Amniotic stem cell (primary cell): Measurements from ENCODE around the gene SYNGR4.

Experiments used
- DNase-seq: peaks from one replicate; lab custom pipeline; 2025; lab: John Stamatoyannopoulos, UW

The SYNGR4 gene

GRCh38 chr19:48396824-48397176, 32.6 kb downstream of the SYNGR4 start:
- DNase-seq: no peak

DNA sequence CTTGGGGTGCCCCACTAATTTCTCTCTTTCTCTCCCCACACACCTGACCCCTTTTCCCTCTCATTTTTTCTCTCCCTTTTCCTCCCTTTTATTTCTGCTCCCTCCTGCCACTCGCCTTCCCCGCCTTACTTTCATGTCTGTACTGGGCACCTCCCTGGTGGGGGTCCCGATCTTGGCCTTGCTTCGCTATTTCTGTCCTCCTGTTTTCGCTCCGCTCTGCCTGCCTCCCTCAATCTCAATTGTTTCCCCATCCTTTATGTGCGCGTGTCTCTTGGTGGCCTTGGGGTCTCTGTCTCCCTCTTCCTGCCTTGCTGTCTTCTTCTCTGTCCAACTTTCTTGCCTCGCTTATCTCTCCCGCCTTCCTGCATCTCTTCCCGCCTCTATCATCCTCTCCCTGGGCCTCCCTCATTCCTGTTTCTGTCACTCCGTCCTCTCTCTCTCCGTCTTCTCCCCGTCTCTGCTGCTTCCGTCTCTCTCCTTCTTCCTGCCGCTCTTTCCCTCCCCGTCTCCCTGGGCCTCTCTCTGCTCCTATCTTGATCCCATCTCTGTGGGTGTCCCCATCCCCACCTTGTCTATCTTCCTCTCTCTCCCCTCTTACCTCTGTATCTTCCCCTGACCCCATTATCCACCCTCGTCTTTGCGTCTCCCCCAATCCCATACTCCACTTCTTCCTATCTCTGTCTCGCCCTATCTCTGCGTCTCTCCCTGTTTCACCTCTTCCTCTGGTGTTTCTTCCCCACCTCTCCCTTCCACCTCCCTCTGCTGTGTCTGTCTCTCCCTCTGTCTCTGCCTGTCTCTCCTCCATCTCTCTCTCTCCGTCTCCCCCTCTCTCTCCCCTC, 33.3 kb downstream of the SYNGR4 start:
- DNase-seq: no peak

DNA sequence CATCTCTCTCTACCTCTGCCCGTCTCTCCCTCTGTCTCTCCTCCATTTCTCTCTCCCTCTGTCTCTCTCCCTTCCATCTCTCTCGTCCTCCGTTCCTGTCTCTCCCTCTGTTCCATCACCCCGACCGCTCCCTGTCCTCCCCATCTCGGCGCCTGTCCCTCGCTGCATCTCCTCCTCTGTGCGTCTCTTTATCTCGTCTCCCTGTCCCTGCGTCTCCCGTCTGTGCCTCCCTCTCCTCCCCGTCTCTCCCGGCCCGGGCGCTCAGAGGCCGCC, 33.9 kb downstream of the SYNGR4 start:
- no peak for DNase-seq

DNA sequence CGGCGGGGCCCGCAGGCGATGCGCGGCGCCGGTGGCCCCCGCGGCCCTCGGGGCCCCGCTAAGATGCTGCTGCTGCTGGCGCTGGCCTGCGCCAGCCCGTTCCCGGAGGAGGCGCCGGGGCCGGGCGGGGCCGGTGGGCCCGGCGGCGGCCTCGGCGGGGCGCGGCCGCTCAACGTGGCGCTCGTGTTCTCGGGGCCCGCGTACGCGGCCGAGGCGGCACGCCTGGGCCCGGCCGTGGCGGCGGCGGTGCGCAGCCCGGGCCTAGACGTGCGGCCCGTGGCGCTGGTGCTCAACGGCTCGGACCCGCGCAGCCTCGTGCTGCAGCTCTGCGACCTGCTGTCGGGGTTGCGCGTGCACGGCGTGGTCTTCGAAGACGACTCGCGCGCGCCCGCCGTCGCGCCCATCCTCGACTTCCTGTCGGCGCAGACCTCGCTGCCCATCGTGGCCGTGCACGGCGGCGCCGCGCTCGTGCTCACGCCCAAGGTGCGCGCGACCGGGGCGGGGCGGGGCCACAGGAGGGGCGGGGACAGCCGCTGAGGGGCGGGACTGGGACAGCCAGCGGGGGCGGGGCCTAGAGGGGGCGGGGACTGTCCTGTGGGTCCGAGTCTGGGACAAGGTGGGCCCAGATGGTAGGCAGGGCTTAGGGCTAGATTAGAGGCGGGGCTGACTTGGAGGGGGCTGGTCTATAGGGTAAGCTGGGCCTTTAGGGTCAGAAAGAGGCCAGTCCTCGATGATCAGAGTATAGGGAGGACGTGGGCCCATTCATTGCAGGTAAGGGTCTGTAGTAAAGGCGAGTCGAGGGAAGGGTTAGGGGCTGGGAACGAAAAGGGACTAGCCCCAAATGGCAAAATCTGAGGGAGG, 34.4 kb downstream of the SYNGR4 start:
- DNase-seq: no peak

DNA sequence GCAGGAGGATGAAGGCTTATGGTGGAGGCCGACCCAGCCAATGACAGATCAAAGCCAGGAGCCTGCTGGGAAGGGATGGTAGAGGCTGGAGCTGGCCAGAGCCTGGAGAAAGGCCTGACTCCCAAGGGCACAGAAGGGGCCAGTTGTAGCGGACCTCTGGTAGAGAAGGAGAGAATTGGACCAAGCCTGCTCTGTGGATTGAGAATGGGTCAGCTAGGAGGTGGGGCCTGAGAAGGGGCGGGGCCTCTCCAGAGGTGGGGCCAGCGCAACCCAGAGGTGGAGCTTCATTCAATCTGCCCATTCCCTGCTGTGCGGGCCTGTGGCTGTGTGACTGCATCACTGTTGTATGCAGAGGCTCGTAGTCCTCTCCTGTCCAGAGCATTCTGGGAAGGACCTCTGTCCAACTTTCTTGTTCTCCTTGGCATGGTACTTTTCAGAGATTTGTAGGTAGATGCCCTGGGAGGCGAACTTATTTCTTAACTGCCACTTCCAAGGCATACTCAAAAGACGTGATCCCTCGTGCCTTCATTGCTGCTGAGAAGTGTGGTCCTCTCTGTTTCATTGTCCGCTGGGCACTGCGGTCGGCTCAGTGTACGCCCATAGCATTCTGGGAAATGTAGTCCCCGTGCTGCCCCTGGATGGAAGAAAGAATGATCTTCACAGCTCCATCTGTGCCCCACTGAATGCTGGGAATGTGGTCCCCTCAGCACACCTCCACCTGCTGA, 36.0 kb downstream of the SYNGR4 start:
- DNase-seq: no peak

GRCh38 chr19:48401287-48401686, 37.1 kb downstream of the SYNGR4 start:
- DNase-seq: no peak

GRCh38 chr19:48403606-48404005, 39.4 kb downstream of the SYNGR4 start:
- no peak for DNase-seq

DNA sequence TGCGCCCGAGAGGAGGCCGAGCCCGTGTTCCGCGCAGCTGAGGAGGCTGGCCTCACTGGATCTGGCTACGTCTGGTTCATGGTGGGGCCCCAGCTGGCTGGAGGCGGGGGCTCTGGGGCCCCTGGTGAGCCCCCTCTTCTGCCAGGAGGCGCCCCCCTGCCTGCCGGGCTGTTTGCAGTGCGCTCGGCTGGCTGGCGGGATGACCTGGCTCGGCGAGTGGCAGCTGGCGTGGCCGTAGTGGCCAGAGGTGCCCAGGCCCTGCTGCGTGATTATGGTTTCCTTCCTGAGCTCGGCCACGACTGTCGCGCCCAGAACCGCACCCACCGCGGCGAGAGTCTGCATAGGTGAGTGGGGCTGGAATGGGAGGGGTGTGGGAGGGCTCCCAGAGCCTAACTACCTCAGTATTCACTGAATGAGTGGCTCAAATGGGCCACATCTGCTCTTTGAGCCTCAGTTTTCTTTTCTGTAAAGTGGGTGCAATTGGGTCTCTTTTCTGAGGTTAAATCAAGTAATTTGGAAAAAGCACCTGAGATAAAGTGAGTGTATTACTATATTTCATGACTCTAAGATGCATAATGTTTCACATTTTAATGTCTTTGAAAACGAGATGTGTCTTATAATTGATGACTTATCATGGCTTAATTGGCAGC, 41.0 kb downstream of the SYNGR4 start:
- DNase-seq: no peak

GRCh38 chr19:48405850-48406249, 41.7 kb downstream of the SYNGR4 start:
- no peak for DNase-seq

DNA sequence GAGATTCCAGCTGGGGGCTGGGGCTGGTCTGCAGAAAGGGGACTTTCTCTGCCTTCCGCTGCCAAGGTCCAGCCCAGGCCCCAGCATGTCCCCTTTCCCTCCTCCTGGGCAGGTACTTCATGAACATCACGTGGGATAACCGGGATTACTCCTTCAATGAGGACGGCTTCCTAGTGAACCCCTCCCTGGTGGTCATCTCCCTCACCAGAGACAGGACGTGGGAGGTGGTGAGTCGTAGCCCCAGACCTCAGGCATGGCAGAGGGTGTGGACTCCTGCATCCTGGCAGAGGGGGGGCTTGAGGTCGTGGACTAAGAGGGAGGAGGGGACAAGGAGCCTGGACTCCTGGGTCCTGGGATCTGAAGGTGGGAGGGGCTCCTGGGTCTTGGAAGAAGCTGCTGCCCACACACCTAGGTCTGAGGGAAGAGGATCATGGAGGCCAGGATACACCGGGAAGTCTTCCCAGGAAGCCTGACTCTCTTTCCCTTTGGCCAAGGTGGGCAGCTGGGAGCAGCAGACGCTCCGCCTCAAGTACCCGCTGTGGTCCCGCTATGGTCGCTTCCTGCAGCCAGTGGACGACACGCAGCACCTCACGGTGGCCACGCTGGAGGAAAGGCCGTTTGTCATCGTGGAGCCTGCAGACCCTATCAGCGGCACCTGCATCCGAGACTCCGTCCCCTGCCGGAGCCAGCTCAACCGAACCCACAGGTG, 49.9 kb downstream of the SYNGR4 start:
- DNase-seq: no peak

- DNase-seq: no peak
Measured at GRCh38 chr19:48415395-48415794, 51.2 kb downstream of the SYNGR4 start.

GRCh38 chr19:48415806-48416221, 51.6 kb downstream of the SYNGR4 start:
- no peak for DNase-seq

DNA sequence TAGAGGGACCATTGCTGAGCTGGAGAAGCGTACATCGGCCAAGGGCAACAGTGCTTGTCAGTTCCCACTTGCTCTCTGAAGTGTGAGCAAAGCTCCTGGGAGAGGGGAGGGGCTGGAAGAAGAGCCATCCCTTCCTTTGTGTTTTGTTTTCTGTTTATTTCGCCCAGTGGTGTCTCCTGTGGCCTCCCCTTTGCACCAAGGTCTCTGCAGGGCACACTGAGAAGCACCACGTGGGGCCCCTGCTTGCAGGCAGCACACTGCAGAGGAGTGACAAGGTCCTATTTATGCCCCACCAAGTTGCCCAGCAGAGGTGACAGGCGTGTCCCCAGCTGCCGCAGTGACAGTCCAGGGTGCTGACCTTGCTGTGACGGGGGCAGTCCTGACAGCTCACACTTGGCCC, 53.3 kb downstream of the SYNGR4 start:
- DNase-seq: no peak

DNA sequence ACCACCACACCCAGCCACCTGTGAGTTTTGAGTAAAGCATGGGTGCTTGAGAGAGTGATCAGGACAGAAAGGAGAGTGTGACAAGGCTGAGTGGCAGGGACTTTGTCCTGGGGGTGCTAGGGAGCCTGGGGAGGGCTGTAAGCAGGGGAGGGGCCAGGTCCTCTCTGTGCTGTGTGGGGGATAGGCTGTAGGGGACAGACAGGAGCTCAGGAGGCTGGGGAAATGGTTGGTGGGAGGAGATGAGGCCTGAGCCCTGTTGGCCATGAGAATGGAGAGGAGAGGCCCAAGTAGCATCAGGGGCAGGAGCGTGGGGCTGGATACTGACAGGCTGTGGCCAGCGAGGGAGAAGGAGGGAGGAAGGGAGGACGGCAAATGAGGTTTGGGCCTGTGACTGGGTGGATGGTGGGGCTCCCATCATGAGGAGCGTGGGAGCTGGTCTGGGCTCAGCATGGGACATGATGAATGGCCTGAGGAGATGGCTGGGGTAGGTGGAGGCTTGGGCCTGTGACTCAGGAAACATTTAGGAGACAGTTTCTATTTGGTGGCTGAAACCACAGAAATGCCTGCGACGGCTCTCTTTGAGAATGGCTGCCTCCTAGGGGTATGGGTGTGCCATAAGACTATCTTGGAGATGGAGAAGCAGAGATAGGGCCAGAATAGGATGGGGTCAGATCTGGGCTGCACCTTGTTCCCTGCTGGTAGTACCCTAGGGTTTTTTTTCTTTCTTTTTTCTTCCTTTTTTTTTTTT, 54.3 kb downstream of the SYNGR4 start:
- no peak for DNase-seq

DNA sequence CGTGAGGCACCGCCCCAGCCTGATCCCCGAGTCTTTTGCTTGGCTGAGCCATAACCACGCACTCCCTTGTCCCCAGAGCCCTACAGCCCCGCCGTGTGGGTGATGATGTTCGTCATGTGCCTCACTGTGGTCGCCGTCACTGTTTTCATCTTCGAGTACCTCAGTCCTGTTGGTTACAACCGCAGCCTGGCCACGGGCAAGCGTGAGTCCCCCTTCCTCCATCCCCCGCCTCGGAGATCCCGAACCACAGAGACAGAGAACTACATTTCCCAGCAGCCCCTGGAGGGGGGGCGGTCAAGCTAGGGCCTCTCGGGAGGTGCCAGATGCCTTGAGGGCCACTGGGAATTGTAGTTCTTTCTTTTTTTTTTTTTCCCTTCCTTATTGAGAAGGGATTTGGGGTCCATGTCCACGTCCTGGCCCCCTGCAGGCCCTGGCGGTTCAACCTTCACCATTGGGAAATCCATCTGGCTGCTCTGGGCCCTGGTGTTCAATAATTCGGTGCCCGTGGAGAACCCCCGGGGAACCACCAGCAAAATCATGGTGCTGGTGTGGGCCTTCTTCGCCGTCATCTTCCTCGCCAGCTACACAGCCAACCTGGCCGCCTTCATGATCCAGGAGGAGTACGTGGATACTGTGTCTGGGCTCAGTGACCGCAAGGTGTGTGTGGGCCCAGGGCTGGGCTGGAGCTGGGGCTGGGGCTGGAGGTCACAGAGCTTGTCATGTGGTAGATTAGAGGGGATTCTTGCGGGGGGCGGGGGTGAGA, 55.2 kb downstream of the SYNGR4 start:
- DNase-seq: no peak

DNA sequence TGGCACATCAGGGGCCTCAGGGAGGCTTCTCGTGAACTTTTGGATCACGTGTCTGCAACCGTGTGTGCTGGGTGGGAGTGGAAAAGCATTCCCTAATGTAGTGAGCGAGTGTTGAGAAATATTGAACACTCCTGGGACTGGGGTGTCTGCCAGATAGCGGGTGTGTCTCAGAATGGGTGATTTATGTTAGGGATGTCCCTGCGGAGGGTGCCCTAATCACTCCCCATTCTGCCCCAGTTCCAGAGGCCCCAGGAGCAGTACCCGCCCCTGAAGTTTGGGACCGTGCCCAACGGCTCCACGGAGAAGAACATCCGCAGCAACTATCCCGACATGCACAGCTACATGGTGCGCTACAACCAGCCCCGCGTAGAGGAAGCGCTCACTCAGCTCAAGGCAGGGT, 57.4 kb downstream of the SYNGR4 start:
- DNase-seq: no peak

DNA sequence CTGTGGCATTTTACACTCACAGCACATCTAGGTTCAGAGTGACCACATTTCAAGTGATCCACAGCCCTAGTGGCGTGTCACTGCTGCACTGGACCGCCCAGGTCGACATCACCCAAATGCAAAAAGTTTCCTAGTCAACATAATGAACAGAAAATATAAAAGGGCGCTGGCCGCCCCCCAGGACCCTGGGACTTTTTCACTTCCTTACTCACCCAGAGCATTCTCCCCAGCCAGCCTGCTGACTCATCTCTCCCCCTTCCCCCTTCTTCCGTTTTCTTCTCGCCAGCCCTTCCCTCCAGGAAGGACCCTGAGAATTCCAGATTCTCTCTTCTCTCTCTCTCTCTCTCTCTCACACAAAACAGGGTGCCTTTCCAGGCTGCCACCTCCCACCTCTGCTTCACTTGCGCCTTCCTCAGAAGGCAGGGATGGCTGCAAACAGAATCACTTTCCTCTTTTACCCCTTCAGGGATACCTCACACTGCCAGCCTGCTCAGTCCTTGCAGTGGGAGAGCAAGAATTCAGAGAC, 60.6 kb downstream of the SYNGR4 start:
- no peak for DNase-seq
